GM19463 (cell line): ENCODE results near the gene TIRAP.

ENCODE experiments used
- ATAC-seq: cut with Tn5 transposase; IDR thresholded peaks from one replicate; pipeline ENCODE4 v1.9.1; 2021; ENCODE audit warnings: mild to moderate bottlenecking, moderate library complexity; ENCODE audit not compliant: unreplicated experiment

TIRAP gene

GRCh38 chr11:126339863-126340434 lies 57.1 kb downstream of the TIRAP start:
- no peak for ATAC-seq

- no peak for ATAC-seq
These were observed 58.2 kb downstream of the TIRAP start for GRCh38 chr11:126340960-126341606.

DNA sequence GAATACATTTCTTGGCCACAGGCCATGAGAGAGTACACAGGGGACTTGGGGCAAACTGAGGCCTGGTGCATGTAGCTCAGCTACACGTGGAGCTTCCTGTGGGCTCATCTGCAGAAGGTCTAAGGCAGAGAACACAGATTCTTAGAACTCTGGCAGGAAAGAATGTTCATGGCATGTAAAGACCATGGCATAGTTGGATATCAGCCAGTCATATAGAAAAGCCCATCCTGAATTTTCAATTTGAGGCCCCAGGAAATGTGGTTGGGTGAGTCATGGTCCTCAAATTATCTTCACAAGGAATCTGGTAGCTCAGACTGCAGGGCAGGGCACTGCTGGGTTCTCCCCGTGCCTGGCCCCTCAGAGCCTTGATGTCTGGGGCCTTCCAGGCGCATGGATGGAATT lies 58.9 kb downstream of the TIRAP start:
- ATAC-seq = no peak

GRCh38 chr11:126343051-126343450 lies 60.2 kb downstream of the TIRAP start:
- ATAC-seq = no peak
